Loucy (cell line): ENCODE measurements around the gene PTPRK.

ENCODE experiments used
- H2AFZ ChIP-seq: fragments of 200-600 bp; sonication (generic); 2 replicates; pipeline ENCODE4 v1.6.0; 2016; ENCODE audit warnings: antibody characterized with exemption, mild to moderate bottlenecking, low read length, moderate library complexity
- H3F3A ChIP-seq: fragments of 200-600 bp; 2 replicates; pipeline ENCODE4 v1.6.0; 2016; ENCODE audit warnings: antibody characterized with exemption, low read depth, mild to moderate bottlenecking
- H3K27me3 ChIP-seq: fragments of 200-600 bp; sonication (generic); 2 replicates; pipeline ENCODE4 v1.6.1; 2014; ENCODE audit warnings: low read length, mild to moderate bottlenecking; ENCODE audit not compliant: insufficient read depth, poor library complexity, severe bottlenecking
- H3K36me3 ChIP-seq: fragments of 200-600 bp; sonication (generic); 2 replicates; pipeline ENCODE4 v1.6.1; 2016; ENCODE audit warnings: low read length; ENCODE audit not compliant: insufficient read depth
- H3K4me1 ChIP-seq: fragments of 200-600 bp; sonication (generic); 2 replicates; pipeline ENCODE4 v1.5.1; 2014; ENCODE audit warnings: low read length, mild to moderate bottlenecking; ENCODE audit not compliant: insufficient read depth, poor library complexity, severe bottlenecking
- H3K4me2 ChIP-seq: fragments of 200-600 bp; sonication (generic); 2 replicates; pipeline ENCODE4 v1.6.0; 2014; ENCODE audit warnings: antibody characterized with exemption, low read length, low read depth, mild to moderate bottlenecking; ENCODE audit not compliant: poor library complexity, severe bottlenecking
- H3K4me3 ChIP-seq: fragments of 200-600 bp; sonication (generic); 2 replicates; pipeline ENCODE4 v1.5.1; 2014; ENCODE audit warnings: low read length, mild to moderate bottlenecking, mixed read lengths; ENCODE audit not compliant: poor library complexity, severe bottlenecking
- H3K79me2 ChIP-seq: fragments of 200-600 bp; sonication (generic); 2 replicates; pipeline ENCODE4 v1.6.1; 2014; ENCODE audit warnings: low read length; ENCODE audit not compliant: insufficient read depth
- H3K9ac ChIP-seq: fragments of 200-600 bp; sonication (generic); 2 replicates; pipeline ENCODE4 v1.6.0; 2014; ENCODE audit warnings: mild to moderate bottlenecking, low read depth, low read length, moderate library complexity; ENCODE audit not compliant: poor library complexity, severe bottlenecking
- H3K9me2 ChIP-seq: fragments of 200-600 bp; sonication (generic); replicated peaks from 2 replicates; pipeline ENCODE4 v1.6.1; 2016; ENCODE audit warnings: low read depth, low read length, mixed read lengths
- H3K9me3 ChIP-seq: fragments of 200-600 bp; sonication (generic); 2 replicates; pipeline ENCODE4 v1.6.1; 2014; ENCODE audit warnings: mild to moderate bottlenecking, antibody characterized with exemption, low read length, low read depth; ENCODE audit not compliant: insufficient read depth
- H4K20me1 ChIP-seq: fragments of 200-600 bp; sonication (generic); 2 replicates; pipeline ENCODE4 v1.6.0; 2014; ENCODE audit warnings: antibody characterized with exemption, low read length, mild to moderate bottlenecking; ENCODE audit not compliant: insufficient read depth, poor library complexity, severe bottlenecking
- CTCF ChIP-seq: fragments of 200-600 bp; sonication (generic); conservative IDR thresholded peaks from 2 replicates; pipeline ENCODE4 v1.5.1; 2014; ENCODE audit warnings: mild to moderate bottlenecking, antibody characterized with exemption, low read length
- EZH2phosphoT487 ChIP-seq: fragments of 200-600 bp; IDR thresholded peaks from 2 replicates; pipeline ENCODE4 v1.6.1; 2018; ENCODE audit warnings: antibody characterized with exemption, mild to moderate bottlenecking, moderate library complexity, borderline replicate concordance

The PTPRK gene

GRCh38 chr6:128073389-128073788 is 447.0 kb downstream of the PTPRK start:
- Histone ChIP-seq H3K27me3 (no peaks in the 10 kb centered on the region), H3K4me1 (no peaks in the 10 kb centered on the region), H3K79me2 (no peaks in the 10 kb centered on the region), H2AFZ (no peak overlapping the region), H3K9ac (no peak overlapping the region), H3K9me3 (no peaks in the 10 kb centered on the region), H3K4me2 (no peak overlapping the region), H3K36me3 (no peaks in the 10 kb centered on the region), H3K9me2 (no peaks in the 10 kb centered on the region), H4K20me1 (no peaks in the 10 kb centered on the region), H3F3A (no peaks in the 10 kb centered on the region), H3K4me3 (no peak overlapping the region)
- TF ChIP-seq CTCF: no peak
- TF ChIP-seq EZH2phosphoT487: no peak

- Histone ChIP-seq H3K9me3 (no peaks in the 10 kb centered on the region), H3K4me2 (no peak overlapping the region), H3K27me3 (no peaks in the 10 kb centered on the region), H3K4me3 (no peak overlapping the region), H3F3A (no peaks in the 10 kb centered on the region), H2AFZ (no peak overlapping the region), H3K9me2 (no peaks in the 10 kb centered on the region), H3K9ac (no peak overlapping the region), H4K20me1 (no peaks in the 10 kb centered on the region), H3K79me2 (no peaks in the 10 kb centered on the region), H3K36me3 (no peaks in the 10 kb centered on the region), H3K4me1 (no peaks in the 10 kb centered on the region)
- TF ChIP-seq EZH2phosphoT487 (no peak), CTCF (no peak)
Measured at GRCh38 chr6:128071212-128071611, 449.2 kb downstream of the PTPRK start.

GRCh38 chr6:128070406-128070805 is 450.0 kb downstream of the PTPRK start:
- Histone ChIP-seq H3K27me3 (no peaks in the 10 kb centered on the region), H3K9me3 (no peaks in the 10 kb centered on the region), H3K79me2 (no peaks in the 10 kb centered on the region), H3K9me2 (no peaks in the 10 kb centered on the region), H3K36me3 (no peaks in the 10 kb centered on the region), H3K4me3 (no peak overlapping the region), H3K4me1 (no peaks in the 10 kb centered on the region), H2AFZ (no peak overlapping the region), H3K4me2 (no peak overlapping the region), H3F3A (no peaks in the 10 kb centered on the region), H3K9ac (no peak overlapping the region), H4K20me1 (no peaks in the 10 kb centered on the region)
- TF ChIP-seq EZH2phosphoT487: no peak

- H3K4me2 ChIP-seq: no peak overlapping the region
- H4K20me1 ChIP-seq: no peaks in the 10 kb centered on the region
- H3F3A ChIP-seq: no peaks in the 10 kb centered on the region
- H3K4me1 ChIP-seq: no peaks in the 10 kb centered on the region
- no peaks in the 10 kb centered on the region for H3K9me2 ChIP-seq
- H3K27me3 ChIP-seq: no peaks in the 10 kb centered on the region
- H3K4me3 ChIP-seq: no peak overlapping the region
- no peak overlapping the region for H2AFZ ChIP-seq
- H3K79me2 ChIP-seq: no peaks in the 10 kb centered on the region
- H3K36me3 ChIP-seq: no peaks in the 10 kb centered on the region
- TF ChIP-seq EZH2phosphoT487: no peak
- TF ChIP-seq CTCF: no peak
- no peaks in the 10 kb centered on the region for H3K9me3 ChIP-seq
- no peak overlapping the region for H3K9ac ChIP-seq
Measured at GRCh38 chr6:128069188-128069587, 451.2 kb downstream of the PTPRK start.
